ENCODE data around the gene DOK6. TPM values are rescaled to one million over a fixed set of nuclear protein-coding genes. Genes with fewer than 3 reads are reported as not detected.

The DOK6 gene
- total and polyA plus RNA-seq, 10 of the 15 experiments (the other 5 are each of a cell fraction or from before 2014, with no cell fraction given): 0.01 to 0.09 (median 0.04) TPM; not detected in 4

- ChIA-PET POLR2A (no interaction called here), CTCF (interaction anchor here (1.2 kb wide), 1 partner anchor 8 kb away, joined by 3 read pairs; no protein-coding TSS in a partner anchor), RAD21 (ENCODE audit: unreplicated experiment) (interaction anchor here (0.6 kb wide), 1 partner anchor 253 kb away, joined by 3 read pairs; no protein-coding TSS in a partner anchor), SMC1A (ENCODE audit: uncharacterized antibody, unreplicated experiment) (interaction anchor here (0.9 to 1.4 kb wide), 6 partner anchors 9 to 202 kb away, joined by 3 to 5 read pairs (median 4); no protein-coding TSS in a partner anchor)
- DNase-seq (ENCODE audit: low read depth, low spot score): no peak
- 64% methylated on average over 6 of the region's 6 CpGs for WGBS (ENCODE audit: insufficient coverage, insufficient replicate concordance, low lambda C conversion rate, missing lambda C conversion rate)
- TF ChIP-seq RAD51 (IDR thresholded peaks at IDR 0.05): no peak
- no peaks in the 10 kb centered on the region for H3K36me3 ChIP-seq (ENCODE audit: control insufficient read depth in 2 of 2, insufficient read depth in 2 of 2, low read length in 1 of 2)
- no peak overlapping the region for H3K27ac ChIP-seq (ENCODE audit: control insufficient read depth, insufficient read depth)
- H3K4me3 ChIP-seq: no peak overlapping the region
- FAIRE-seq: no peak
- intact Hi-C loops (cut with micrococcal nuclease; ENCODE audit: unreplicated experiment) (no loop called here), in situ Hi-C loops (cut with MboI) (no loop called here)
- H4K20me1 ChIP-seq (ENCODE audit: control insufficient read depth, insufficient read depth): no peaks in the 10 kb centered on the region
- no peak for ATAC-seq
- H3K79me2 ChIP-seq (ENCODE audit: control insufficient read depth, insufficient read depth, low read length): no peaks in the 10 kb centered on the region
- H2AFZ ChIP-seq (ENCODE audit: control insufficient read depth, low read depth, low read length): no peak overlapping the region
- no TSS peak for BruUV-seq (replicated peaks)
- H3K9me3 ChIP-seq (replicated peaks; ENCODE audit: control insufficient read depth, insufficient read depth, low read length): no peaks in the 10 kb centered on the region
- H3K4me1 ChIP-seq (ENCODE audit: control insufficient read depth, insufficient read depth, low read length): no peaks in the 10 kb centered on the region
- no peaks in the 10 kb centered on the region for H3K27me3 ChIP-seq (replicated peaks in 1 of 2; ENCODE audit: control insufficient read depth in 2 of 2, insufficient read depth in 2 of 2, low read length in 1 of 2)
- no peak overlapping the region for H3K9ac ChIP-seq (ENCODE audit: control insufficient read depth, insufficient read depth, low read length)
- no peak overlapping the region for H3K4me2 ChIP-seq (ENCODE audit: control insufficient read depth, insufficient read depth)
Observed at GRCh38 chr18:69757733-69758132, 357.0 kb downstream of the DOK6 start.

- Histone ChIP-seq H4K20me1 (ENCODE audit: control insufficient read depth, insufficient read depth) (no peaks in the 10 kb centered on the region), H2AFZ (ENCODE audit: control insufficient read depth, low read depth, low read length) (no peak overlapping the region), H3K4me3 (no peak overlapping the region), H3K36me3 (ENCODE audit: control insufficient read depth in 2 of 2, insufficient read depth in 2 of 2, low read length in 1 of 2) (no peaks in the 10 kb centered on the region), H3K79me2 (ENCODE audit: control insufficient read depth, insufficient read depth, low read length) (no peaks in the 10 kb centered on the region), H3K4me2 (ENCODE audit: control insufficient read depth, insufficient read depth) (no peak overlapping the region), H3K27me3 (replicated peaks in 1 of 2; ENCODE audit: control insufficient read depth in 2 of 2, insufficient read depth in 2 of 2, low read length in 1 of 2) (no peaks in the 10 kb centered on the region), H3K9me3 (replicated peaks; ENCODE audit: control insufficient read depth, insufficient read depth, low read length) (no peaks in the 10 kb centered on the region), H3K4me1 (ENCODE audit: control insufficient read depth, insufficient read depth, low read length) (no peaks in the 10 kb centered on the region), H3K27ac (ENCODE audit: control insufficient read depth, insufficient read depth) (no peak overlapping the region), H3K9ac (ENCODE audit: control insufficient read depth, insufficient read depth, low read length) (no peak overlapping the region)
- BruUV-seq (replicated peaks): no TSS peak
- FAIRE-seq: no peak
- no peak for ATAC-seq
- CTCF ChIA-PET: interaction anchor here (1.2 kb wide), 1 partner anchor 8 kb away, joined by 3 read pairs; no protein-coding TSS in a partner anchor
- POLR2A ChIA-PET: no interaction called here
- RAD21 ChIA-PET (ENCODE audit: unreplicated experiment): interaction anchor here (0.6 kb wide), 1 partner anchor 253 kb away, joined by 3 read pairs; no protein-coding TSS in a partner anchor
- in situ Hi-C loops (cut with MboI): no loop called here
- TF ChIP-seq IKZF1 (conservative IDR thresholded peaks at IDR 0.05) (no peak), BRCA1 (IDR thresholded peaks at IDR 0.05; ENCODE audit: low read depth, low read length) (no peak), ZNF592 (IDR thresholded peaks at IDR 0.05) (no peak), PAX8 (IDR thresholded peaks at IDR 0.05) (no peak), MTA3 (IDR thresholded peaks at IDR 0.05; ENCODE audit: borderline replicate concordance, low read length) (no peak), NFYA (IDR thresholded peaks at IDR 0.05; ENCODE audit: borderline replicate concordance, low read depth, low read length) (no peak), NFIC (IDR thresholded peaks at IDR 0.05; ENCODE audit: low read depth, low read length) (no peak), MXI1 (IDR thresholded peaks at IDR 0.05; ENCODE audit: low read depth, low read length) (no peak), RBBP5 (conservative IDR thresholded peaks at IDR 0.05) (no peak), ASH2L (IDR thresholded peaks at IDR 0.05; ENCODE audit: borderline replicate concordance, low read depth) (no peak), FOXK2 (IDR thresholded peaks at IDR 0.05) (no peak), CBX5 (IDR thresholded peaks at IDR 0.05; ENCODE audit: low read depth) (no peak), SMAD1 (IDR thresholded peaks at IDR 0.05; ENCODE audit: low read depth, partially characterized antibody) (no peak), FOS (IDR thresholded peaks at IDR 0.05; ENCODE audit: borderline replicate concordance, extremely low read depth, insufficient read length) (no peak)
- SMC1A ChIA-PET (ENCODE audit: uncharacterized antibody, unreplicated experiment): interaction anchor here (0.9 to 1.4 kb wide), 5 partner anchors 9 to 201 kb away, joined by 3 to 5 read pairs (median 4); no protein-coding TSS in a partner anchor
- DNase-seq (ENCODE audit: low read depth, low spot score): no peak
- intact Hi-C loops (cut with micrococcal nuclease; ENCODE audit: unreplicated experiment): no loop called here
Observed at GRCh38 chr18:69758458-69758857, 357.8 kb downstream of the DOK6 start.
